HG02678 (cell line): ENCODE results near the gene FOSL1.

Source experiments
- ATAC-seq: cut with Tn5 transposase; IDR thresholded peaks from one replicate; pipeline ENCODE4 v1.9.1; 2021; ENCODE audit warnings: mild to moderate bottlenecking, moderate library complexity; ENCODE audit not compliant: unreplicated experiment

Gene FOSL1

DNA sequence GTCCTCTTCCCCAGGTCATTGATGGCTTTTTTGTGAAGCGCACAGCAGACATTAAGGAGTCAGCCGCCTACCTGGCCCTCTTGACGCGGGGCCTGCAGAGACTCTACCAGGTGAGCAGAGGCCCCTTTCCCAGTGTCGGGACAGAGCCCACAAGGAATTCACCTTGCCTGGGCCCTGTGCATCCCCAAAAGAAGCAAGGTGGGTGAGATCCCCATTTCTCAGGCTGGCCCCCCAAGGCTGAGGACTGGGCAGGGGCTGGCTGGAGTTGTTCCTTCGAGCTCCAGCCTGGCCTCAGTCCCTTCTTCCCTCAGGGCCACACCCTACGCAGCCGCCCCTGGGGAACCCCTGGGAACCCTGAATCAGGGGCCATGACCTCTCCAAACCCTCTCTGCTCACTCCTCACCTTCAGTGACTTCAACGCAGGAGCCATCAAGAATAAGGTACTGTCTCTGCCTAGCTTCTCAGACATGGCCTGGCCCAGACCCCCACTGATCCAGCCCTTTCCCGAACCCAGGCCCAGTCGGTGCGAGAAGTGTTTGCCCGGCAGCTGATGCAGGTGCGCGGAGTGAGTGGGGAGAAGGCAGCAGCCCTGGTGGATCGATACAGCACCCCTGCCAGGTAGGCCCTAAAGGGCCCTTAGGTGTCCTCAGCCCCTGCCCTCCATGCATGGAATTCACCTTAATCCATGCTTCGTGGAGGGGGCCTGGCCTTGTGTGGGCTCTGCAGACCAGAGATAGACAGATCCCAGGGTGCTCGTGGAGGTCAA lies 35.3 kb downstream of the FOSL1 start:
- no peak for ATAC-seq

DNA sequence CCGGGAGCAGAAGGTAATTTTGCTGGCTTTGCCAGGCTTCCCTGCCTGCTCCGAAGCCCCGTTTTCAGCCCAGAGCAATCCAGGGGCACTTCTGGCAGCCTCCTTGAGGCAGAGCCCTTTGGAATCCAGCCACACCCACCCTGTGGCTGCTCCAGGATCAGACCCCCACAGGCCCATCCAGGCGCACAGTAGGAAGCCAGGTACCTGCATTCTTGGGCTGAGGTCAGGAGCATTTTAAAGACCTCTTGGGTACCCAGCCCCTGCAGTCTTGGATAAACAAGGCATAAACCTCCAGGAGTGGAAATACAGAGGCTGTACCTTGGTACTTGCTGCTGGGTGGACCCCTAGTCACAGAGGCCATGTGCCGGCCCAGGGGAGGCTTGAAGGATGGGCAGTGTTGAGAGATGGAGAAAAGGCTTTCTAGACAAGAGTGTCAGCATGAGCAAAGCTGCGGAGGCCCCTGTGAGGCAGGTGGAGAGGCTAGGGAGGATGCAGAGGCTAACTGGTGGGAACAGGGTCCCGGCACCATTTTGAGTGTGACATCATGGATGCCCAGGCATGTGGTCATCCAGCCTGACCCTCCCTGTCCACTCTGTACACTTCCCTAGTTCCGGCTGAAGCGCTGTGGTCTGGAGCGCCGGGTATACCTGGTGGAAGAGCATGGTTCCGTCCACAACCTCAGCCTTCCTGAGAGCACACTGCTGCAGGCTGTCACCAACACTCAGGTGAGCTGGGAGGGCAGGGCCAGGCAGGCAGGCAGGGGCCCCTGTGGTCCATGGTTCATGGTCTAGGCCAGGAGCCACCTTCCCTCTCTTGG lies 36.1 kb downstream of the FOSL1 start:
- ATAC-seq, result no peak

DNA sequence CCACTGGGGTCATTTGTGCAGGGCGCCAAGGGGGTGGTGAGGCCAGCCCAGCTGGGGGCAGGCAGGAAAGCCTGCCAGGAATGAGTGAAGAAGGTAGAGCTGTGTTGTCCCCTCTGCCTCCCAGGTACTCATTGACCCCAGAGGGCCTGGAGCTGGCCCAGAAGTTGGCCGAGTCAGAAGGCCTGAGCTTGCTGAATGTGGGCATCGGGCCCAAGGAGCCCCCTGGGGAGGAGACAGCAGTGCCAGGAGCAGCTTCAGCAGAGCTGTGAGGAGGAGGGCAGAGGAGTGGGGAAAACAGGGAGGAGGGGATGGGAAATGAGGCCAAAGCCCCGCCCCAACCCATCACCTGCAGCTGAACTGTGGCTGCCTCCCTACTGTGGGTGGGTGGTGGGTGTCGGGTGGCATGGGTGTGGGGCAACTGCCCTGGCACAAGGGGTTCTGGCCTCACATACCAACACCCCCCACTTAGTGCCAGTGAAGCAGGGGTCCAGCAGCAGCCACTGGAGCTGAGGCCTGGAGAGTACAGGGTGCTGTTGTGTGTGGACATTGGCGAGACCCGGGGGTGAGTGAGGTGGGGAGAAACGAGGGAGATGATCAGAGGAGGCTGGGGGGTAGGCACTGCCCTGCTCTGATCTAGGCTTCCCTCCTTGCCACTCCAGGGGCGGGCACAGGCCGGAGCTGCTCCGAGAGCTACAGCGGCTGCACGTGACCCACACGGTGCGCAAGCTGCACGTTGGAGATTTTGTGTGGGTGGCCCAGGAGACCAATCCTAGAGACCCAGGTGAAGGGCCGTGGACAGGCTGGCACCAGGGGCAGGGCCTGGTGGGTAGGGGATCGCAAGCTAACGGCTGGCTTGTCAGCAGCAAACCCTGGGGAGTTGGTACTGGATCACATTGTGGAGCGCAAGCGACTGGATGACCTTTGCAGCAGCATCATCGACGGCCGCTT lies 37.0 kb downstream of the FOSL1 start:
- ATAC-seq, result no peak

DNA sequence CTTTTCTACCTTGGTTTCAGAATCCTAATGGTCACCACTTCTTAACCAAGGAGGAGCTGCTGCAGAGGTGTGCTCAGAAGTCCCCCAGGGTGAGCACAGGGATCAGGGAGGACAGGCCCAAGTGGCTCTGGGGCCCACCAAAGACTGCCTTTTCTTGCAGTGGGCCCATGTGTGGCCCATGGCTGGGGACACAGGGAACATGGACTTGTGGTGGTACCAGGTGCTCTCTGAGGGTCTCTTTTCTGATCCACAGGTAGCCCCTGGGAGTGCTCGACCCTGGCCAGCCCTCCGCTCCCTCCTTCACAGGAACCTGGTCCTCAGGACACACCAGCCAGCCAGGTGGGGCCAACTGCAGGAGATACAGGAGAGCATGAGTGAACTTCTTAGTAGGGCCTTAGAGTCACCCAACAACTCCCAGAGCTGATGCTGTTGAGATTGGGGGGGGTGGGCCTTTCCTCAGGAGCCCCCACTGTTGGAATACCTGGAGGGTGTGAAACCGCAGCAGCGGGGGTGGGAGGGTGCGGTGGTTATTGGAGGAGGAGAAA lies 37.9 kb downstream of the FOSL1 start:
- ATAC-seq, result no peak

DNA sequence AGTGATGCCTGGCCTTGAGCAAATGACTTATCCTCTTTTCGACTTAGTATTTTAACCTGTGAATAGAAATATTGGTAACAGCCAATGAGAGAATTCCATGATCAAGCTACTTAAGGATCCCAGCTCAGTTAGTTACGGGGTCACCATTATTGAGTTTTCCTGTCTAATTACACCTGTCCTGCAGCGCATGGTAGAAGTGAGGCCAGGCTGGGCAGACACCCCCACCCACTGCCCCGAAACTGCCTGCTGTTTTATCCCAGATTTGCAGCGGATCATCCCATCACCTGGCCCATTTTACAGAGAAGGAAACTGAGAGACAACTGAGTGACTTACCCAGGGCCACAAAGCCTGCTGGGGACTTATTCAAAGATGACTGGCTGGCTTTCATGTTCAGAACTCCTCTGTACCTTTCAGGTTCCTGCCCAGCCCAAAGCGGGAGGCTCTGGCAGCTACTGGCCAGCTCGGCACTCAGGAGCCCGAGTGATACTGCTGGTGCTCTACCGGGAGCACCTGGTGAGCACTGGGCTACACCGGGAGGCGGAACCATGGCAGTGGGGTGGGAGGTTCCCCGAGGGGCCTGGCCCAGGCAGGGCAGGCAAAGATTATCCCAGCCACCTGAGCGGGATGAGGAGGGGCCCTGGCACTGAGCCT lies 38.5 kb downstream of the FOSL1 start:
- no peak for ATAC-seq

DNA sequence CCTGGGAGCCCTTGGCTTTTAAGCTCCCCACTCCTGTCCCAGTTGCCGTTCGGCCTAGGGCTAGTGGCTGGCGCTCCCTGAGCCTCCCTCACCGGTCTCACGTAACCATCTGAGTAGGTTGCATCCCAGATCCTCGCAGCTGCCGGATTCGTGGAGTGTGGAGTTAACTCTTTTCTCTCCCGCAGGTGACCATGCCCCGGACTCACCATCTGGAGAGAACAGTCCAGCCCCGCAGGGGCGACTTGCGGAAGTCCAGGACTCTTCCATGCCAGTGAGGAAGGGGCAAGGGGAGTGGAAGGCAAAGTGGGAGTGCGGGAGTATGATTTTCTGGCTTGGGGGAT lies 39.1 kb downstream of the FOSL1 start:
- ATAC-seq, result no peak

DNA sequence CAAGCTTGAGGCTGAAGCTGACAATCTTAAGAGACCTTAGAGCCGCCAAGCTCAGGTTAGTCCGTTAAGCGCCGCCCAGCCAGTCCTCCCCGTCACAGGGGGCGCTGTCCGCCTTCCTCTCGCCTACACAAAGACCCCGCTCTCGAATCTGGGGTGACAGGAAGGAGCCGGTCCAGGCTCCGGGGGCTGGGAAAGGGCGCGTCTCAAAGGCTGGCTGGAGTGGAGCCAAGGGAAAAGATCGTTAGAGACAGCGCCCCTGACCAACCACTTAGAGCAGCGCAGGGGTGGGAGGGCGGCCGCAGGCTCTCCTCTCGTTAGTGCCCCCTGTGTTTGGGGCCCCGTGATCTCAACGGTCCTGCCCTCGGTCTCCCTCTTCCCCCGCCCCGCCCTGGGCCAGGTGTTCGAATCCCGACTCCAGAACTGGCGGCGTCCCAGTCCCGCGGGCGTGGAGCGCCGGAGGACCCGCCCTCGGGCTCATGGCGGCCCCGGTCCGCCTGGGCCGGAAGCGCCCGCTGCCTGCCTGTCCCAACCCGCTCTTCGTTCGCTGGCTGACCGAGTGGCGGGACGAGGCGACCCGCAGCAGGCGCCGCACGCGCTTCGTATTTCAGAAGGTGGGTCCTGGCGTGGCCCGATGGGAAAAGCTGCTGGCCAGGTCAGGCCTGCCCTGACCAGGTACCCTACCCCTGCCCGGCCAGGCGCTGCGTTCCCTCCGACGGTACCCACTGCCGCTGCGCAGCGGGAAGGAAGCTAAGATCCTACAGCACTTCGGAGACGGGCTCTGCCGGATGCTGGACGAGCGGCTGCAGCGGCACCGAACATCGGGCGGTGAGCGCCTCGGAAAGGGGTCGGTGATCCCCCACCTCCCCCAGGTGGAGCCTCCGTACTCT lies 39.7 kb downstream of the FOSL1 start, which contains the start of gene MUS81:
Gene MUS81 (plus strand): TSS at position 156 of the 887 bp plus-strand sequence. CDS start 321 bp downstream, at position 477.
- peak; percentile 26 for ATAC-seq

DNA sequence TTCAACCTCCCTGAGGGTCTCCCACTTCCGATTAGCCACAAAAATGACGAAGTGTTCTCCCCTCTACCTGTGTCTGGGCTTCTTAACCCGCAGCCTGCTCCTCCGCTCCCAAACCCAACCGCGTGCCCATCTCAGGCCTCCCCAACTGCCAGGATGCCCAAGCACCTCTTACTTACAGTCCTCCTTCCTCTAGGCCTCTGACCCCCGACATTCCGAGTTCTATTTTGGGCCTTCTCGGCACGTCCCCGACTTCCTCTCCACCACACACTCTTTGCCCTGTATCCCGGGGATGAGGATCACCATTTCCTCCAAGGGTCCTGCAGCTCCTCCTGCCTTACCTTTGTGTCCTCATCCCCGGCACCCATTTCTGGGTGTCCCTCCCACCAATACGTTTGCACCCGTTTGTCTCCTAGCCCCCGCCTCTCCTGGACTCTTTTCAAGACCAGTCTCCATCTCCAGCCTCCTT lies 40.3 kb downstream of the FOSL1 start:
- ATAC-seq, result no peak

DNA sequence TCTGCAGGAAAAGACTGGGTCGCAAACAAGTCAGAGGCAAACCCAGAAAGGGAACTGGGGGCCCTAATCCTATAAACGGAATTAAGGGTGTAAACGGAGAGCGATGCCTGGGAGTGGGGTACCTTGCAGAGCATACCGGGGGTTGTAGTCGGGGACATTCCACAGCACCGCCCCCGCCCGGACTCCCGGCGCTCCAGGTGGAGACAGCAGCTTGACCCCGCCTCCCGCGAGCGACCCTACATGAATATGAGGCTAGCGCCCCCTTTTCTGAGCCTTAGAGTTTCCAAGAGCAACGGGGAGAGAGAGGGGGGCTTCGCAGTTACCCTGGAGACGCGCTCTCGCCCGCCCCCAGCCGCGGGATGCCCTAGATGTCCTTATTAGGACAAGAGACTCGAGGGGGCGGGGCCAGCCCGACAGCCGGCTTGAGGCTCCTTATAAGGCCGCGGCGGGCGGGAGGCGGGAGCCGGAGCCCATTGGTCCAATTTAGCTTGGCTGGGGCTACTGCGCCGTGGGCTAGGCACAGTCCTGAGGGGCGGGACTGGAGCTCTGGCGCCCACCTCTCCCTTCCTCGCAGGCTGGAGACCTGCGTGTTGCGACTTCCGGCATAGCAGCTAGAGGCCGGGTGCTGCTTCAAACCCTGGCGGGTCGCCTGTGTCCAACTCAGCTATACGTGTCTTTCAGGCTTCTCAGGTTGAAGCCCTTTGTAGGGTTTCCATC lies 40.9 kb downstream of the FOSL1 start:
- peak; percentile 47 for ATAC-seq

DNA sequence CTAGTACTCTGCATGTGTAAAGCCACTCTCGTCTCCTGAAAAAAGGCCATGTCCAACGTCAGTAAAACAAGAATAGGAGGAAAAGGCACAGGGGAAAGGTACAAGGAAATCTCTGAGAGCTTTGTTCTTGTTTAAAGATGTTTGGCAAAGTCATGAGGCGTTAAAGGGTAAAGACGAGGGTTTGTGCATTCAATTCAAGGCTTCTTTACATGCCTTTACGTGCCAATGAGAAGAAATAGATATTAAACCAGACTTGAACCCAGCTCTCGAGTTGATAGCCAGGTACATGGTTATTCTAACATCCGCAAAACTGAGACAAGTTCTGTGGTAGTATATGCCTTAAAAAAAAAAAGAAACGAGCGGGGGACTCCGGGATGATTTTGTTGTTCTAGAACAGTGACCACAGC lies 41.5 kb downstream of the FOSL1 start:
- ATAC-seq, result no peak

DNA sequence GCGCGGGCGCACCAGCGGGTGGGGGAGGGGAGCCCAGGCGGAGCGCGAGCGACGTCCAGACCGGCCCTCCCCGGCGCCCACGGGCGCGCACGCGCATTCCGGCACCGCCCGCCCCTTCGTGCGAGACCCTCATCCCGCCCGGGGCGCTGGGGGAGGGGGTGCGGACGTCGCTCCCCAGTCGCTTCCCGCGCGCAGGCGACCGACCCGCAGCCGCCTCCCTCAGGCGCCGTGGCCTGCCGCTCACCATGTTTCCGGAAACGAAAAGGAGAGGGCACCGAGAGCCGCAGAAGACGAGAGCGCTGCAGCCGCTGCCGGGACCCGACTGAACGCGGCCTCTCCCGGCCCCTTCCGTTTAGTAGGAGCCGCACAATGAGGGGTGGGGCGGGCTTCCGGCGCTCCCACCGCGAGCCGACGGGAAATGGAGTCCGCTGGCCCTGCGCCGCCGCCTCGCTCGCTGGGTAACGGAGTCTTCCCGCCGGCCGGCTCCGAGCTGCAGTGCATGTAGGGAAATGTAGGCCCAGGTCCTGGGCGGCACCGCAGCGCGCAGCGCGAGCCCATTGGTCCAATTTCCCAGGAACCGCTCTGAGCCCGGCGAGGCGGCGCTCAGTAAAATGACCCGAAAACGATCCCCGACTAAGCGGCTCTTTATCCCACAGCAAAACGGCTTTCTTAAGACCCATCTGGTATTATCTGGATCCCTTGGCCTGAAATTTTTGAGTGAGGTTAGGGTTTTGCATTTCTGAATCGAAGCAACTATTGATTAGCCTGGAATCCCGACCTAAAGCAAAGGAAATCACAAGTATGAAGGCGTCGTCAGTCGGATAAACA lies 42.1 kb downstream of the FOSL1 start, which contains the start of gene CFL1:
Gene CFL1 (minus strand): TSS at position 328 of the 828 bp plus-strand sequence. CDS start 81 bp downstream, at position 247.
- peak; percentile 50 for ATAC-seq

DNA sequence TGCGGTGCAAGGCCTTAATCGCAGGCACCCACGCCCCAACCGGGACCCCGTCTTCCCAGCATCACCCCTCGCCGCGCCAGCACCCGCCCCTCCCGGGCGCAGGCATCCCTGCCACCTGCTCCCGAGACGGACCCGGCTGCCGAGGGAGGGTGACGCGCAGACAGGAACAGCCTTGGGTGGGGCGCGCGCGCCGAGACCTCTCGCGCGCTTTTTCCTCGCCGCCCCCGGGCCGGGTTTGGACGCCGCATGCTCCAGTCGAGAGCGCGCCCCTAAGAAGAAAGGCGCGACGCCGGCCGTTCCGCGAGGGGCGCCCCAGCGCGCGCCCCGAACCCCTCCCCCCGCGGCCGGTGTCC lies 42.7 kb downstream of the FOSL1 start:
- peak; percentile 1 for ATAC-seq

DNA sequence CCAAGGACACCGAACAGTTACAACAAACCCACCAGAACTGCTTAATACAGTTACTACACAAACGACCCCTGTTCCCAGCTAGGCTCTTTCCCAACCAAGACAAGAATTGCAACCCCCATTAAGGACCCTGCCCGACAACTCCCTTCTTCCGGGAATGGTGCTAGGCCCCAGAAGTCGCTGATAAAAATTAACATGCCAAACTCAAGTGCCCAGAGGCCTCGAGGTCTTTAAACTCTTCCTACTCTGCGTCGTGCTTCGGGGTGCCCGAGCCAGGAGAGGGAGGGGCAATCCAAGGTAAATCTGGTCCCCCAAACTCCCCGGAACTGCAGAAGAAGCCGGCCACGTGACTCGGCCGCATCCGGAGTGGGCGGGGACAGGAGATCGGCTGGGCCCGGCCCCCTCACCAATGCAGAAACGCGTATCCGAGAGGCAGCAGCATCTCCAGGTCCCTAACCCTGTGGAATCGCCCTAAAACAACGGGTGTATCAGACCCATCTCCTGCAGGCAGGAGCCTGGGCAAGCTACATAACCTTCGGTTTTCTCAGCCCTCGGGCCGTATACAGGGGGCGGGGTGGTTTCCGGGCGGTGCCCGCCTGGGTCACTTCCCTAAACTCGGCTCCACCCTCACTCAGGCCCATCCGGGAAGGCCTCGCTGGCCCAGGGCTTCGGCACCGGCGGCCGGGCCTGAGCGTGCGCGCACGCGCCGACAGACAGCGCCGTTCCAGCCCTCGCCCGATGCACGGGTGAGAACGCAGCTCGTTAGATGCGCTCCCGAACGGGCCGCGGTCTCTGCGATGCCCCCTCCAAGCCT lies 43.3 kb downstream of the FOSL1 start:
- ATAC-seq, result peak; percentile 31

DNA sequence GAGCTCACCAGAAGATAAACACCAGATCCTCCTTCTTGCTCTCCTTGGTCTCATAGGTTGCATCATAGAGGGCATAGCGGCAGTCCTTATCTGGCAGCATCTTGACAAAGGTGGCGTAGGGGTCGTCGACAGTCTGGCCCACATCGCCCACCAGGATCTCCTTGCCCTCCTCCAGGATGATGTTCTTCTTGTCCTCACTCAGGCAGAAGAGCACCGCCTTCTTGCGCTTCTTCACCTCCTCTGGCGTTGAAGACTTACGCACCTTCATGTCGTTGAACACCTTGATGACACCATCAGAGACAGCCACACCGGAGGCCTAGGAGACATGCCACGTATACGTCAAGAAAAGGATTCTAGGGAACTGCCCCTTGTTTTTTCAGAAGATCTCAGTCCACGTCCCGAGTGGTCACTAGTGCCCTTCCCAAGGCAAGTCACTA lies 44.2 kb downstream of the FOSL1 start:
- no peak for ATAC-seq

DNA sequence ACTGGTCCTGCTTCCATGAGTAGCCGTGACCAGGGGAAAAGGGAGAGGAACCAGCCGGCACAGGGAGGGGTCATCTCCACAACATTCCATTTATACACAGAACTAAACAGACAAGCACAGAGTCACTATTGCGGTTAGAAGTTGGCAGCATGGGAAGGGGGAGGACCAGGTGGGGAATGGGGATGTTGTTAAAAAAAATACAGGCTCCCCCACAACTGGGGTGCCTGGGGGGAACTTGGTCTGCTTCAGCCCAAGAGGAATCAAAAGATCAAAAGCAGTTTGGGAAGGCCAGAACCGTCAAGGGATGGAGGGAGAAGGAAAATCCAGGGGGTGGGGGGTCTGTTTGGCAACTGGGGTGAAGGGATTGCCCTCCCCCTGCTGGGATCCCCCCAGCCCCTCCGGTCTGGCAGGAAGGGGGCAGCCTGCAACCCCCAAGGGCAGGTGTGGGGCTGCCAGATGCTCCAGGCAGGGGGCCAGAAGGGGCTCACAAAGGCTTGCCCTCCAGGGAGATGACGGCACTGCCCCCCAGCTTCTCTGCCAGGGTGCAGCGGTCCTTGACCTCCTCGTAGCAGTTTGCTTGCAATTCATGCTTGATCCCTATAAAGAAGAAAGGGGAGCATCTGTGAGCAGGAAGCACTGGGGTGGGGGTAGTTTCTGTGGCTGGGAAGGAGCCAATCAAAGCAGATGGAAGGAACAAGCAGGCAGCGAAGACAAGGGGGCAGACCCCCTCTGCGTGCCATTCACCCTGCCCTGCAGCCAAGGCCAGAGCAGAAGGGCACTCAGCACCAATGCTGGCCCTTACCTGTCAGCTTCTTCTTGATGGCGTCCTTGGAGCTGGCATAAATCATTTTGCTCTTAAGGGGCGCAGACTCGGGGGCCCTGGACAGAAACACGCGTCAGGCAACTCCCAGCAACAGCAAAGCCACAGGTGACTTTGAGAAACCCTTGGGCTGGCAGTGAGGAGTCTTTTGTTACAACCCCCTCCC lies 45.0 kb downstream of the FOSL1 start:
- no peak for ATAC-seq
